ENCODE measurements around the gene ZIC2. TPM values are rescaled to one million over a fixed set of nuclear protein-coding genes. Genes with fewer than 3 reads are reported as not detected.

Gene ZIC2
- total RNA-seq, 3 donors from 2014 or later = 0.09 to 0.31 TPM; not detected in 1

- peaks cover 29% of the 10 kb centered on the region for H3K4me1 ChIP-seq (ENCODE audit: low read depth)
- H3K36me3 ChIP-seq (ENCODE audit: low read depth) = no peaks in the 10 kb centered on the region
- peak in 1 of 3 donors; percentile 54 for DNase-seq
- H3K9me3 ChIP-seq = no peaks in the 10 kb centered on the region
- H3K4me3 ChIP-seq = no peak overlapping the region
- no peak for TF ChIP-seq CTCF (IDR thresholded peaks at IDR 0.05)
- intact Hi-C loops (cut with DNase I, micrococcal nuclease) = no loop called here
- peak; percentile 61 for ATAC-seq
Measured at GRCh38 chr13:99980824-99981734, 505 bp upstream of the ZIC2 start.

GRCh38 chr13:99982036-99982730 lies 599 bp downstream of the ZIC2 start:
- DNase-seq (peak in 1 of 3 donors; percentile 48), ATAC-seq (peak; percentile 22)
- no peaks in the 10 kb centered on the region for H3K9me3 ChIP-seq
- no peak overlapping the region for H3K4me3 ChIP-seq
- peaks cover 29% of the 10 kb centered on the region for H3K4me1 ChIP-seq (ENCODE audit: low read depth)
- H3K36me3 ChIP-seq (ENCODE audit: low read depth) = no peaks in the 10 kb centered on the region
- TF ChIP-seq CTCF (IDR thresholded peaks at IDR 0.05) = no peak
- intact Hi-C loops (cut with DNase I, micrococcal nuclease) = no loop called here

- DNase-seq = no peak
Measured at GRCh38 chr13:99982731-99983498, 1.3 kb downstream of the ZIC2 start.

GRCh38 chr13:99983499-99984401 lies 2.2 kb downstream of the ZIC2 start:
- DNase-seq (no peak), ATAC-seq (no peak)
- no peaks in the 10 kb centered on the region for H3K36me3 ChIP-seq (ENCODE audit: low read depth)
- intact Hi-C loops (cut with DNase I, micrococcal nuclease) = no loop called here
- TF ChIP-seq CTCF (IDR thresholded peaks at IDR 0.05) = no peak
- H3K4me1 ChIP-seq (ENCODE audit: low read depth) = peaks cover 26% of the 10 kb centered on the region
- no peak overlapping the region for H3K4me3 ChIP-seq
- no peaks in the 10 kb centered on the region for H3K9me3 ChIP-seq

More at GRCh38 chr13:99982731-99983498, 1.3 kb downstream of the ZIC2 start:
- intact Hi-C loops (cut with DNase I, micrococcal nuclease) = no loop called here
- Histone ChIP-seq H3K36me3 (ENCODE audit: low read depth) (no peaks in the 10 kb centered on the region), H3K4me3 (no peak overlapping the region), H3K4me1 (ENCODE audit: low read depth) (peaks cover 29% of the 10 kb centered on the region), H3K9me3 (no peaks in the 10 kb centered on the region)
- no peak for TF ChIP-seq CTCF (IDR thresholded peaks at IDR 0.05)
- ATAC-seq = no peak

Data from mucosa of descending colon (tissue), 3 donors.